HepG2 (cell line): ENCODE data around the gene ITIH3. TPM values are rescaled to one million over a fixed set of nuclear protein-coding genes. Genes with fewer than 3 reads are reported as not detected.

Experiments
- ATRX ChIP-seq: sonication (generic); formaldehyde crosslinking; IDR thresholded peaks from 2 replicates; pipeline ENCODE4 v1.4.0; 2020; ENCODE audit warnings: missing genetic modification reagents, borderline replicate concordance
- FOXC1 ChIP-seq: sonication (generic); formaldehyde crosslinking; IDR thresholded peaks from 2 replicates; pipeline ENCODE4 v1.8.0; 2022; ENCODE audit warnings: mild to moderate bottlenecking, missing genetic modification reagents, borderline replicate concordance
- FOXK1 ChIP-seq: sonication (generic); formaldehyde crosslinking; IDR thresholded peaks from 2 replicates; pipeline ENCODE4 v1.4.0; 2020; ENCODE audit warnings: low read depth, missing genetic modification reagents, borderline replicate concordance
- ISL2 ChIP-seq: sonication (generic); formaldehyde crosslinking; IDR thresholded peaks from 2 replicates; pipeline ENCODE4 v1.5.0; 2020; ENCODE audit warnings: missing genetic modification reagents
- MBNL3 ChIP-seq: fragments of 250-450 bp; sonication (Bioruptor Pico); conservative IDR thresholded peaks from 2 replicates; pipeline ENCODE4 v1.8.0; 2022; ENCODE audit warnings: mild to moderate bottlenecking, inconsistent platforms
- RAD51 ChIP-seq: fragments of 450-650 bp; IDR thresholded peaks from 2 replicates; pipeline ENCODE4 v1.6.1; 2016; ENCODE audit warnings: borderline replicate concordance
- SALL2 ChIP-seq: sonication (generic); formaldehyde crosslinking; IDR thresholded peaks from 2 replicates; pipeline ENCODE4 v1.8.1; 2023; ENCODE audit warnings: mild to moderate bottlenecking, missing genetic modification reagents, inconsistent platforms
- TCF7 ChIP-seq: sonication (generic); IDR thresholded peaks from 2 replicates; pipeline ENCODE4 v1.6.1; 2016; ENCODE audit warnings: antibody characterized with exemption, low read depth
- ZC3H4 ChIP-seq: sonication (generic); formaldehyde crosslinking; IDR thresholded peaks from 2 replicates; pipeline ENCODE4 v1.4.0; 2020; ENCODE audit warnings: missing genetic modification reagents, borderline replicate concordance
- ZNF12 ChIP-seq: sonication (generic); formaldehyde crosslinking; IDR thresholded peaks from 2 replicates; pipeline ENCODE4 v1.5.0; 2020; ENCODE audit warnings: missing genetic modification reagents
- ZNF180 ChIP-seq: sonication (generic); formaldehyde crosslinking; IDR thresholded peaks from 2 replicates; pipeline ENCODE4 v1.4.0; 2020; ENCODE audit warnings: low read depth, missing genetic modification reagents, borderline replicate concordance
- ZNF20 ChIP-seq: sonication (generic); formaldehyde crosslinking; IDR thresholded peaks from 2 replicates; pipeline ENCODE4 v1.4.0; 2020; ENCODE audit warnings: mild to moderate bottlenecking, moderate library complexity, missing genetic modification reagents
- ZNF644 ChIP-seq: IDR thresholded peaks from 2 replicates; pipeline ENCODE4 v1.6.1; 2016; ENCODE audit warnings: low read depth
- polyA plus RNA-seq, 8 experiments: library from polyadenylated mRNA; depleted of rRNA in 3 of 8; stranded (reverse) in 7 of 8; unstranded in 1 of 8; fragments of >200 nt; fragmentation: Illumina TruSeq in 4 of 8; extraction: Trizol in 4 of 8; gene quantifications; 2 replicates each; pipeline versions ENCODE4 v1.2.1 to v1.2.3, GENCODE V29; 2011 to 2016; ENCODE audit warnings: low read depth in 4 of 8, missing spikeins in 1 of 8, mixed read lengths in 1 of 8; ENCODE audit not compliant: insufficient read depth in 1 of 8
- total RNA-seq, 5 experiments: library from RNA; depleted of rRNA; stranded (reverse); fragments of >200 nt; fragmentation: Illumina TruSeq; extraction: Trizol; gene quantifications; 2 replicates each; pipeline ENCODE4 v1.2.3, GENCODE V29; 2016; ENCODE audit warnings: low read depth in 1 of 5
- TF ChIP-seq, protein P1 (sequence below): sonication (generic); formaldehyde crosslinking; IDR thresholded peaks from one replicate; pipeline ENCODE4 v1.5.1; 2020; ENCODE audit warnings: mild to moderate bottlenecking, missing genetic modification reagents; ENCODE audit errors: not compliant biosample characterization
- TF ChIP-seq, protein P2 (sequence below): sonication (generic); formaldehyde crosslinking; IDR thresholded peaks from 2 replicates; pipeline ENCODE4 v1.8.0; 2023; ENCODE audit warnings: mild to moderate bottlenecking, missing genetic modification reagents
- TF ChIP-seq, protein P3 (sequence below): sonication (generic); formaldehyde crosslinking; IDR thresholded peaks from 2 replicates; pipeline ENCODE4; 2020; ENCODE audit warnings: missing genetic modification reagents, mild to moderate bottlenecking, borderline replicate concordance

ITIH3 gene
- total and polyA plus RNA-seq, 2 of the 13 experiments (the other 11 are each of a cell fraction or from before 2014, with no cell fraction given) = 105 to 632 TPM

DNA sequence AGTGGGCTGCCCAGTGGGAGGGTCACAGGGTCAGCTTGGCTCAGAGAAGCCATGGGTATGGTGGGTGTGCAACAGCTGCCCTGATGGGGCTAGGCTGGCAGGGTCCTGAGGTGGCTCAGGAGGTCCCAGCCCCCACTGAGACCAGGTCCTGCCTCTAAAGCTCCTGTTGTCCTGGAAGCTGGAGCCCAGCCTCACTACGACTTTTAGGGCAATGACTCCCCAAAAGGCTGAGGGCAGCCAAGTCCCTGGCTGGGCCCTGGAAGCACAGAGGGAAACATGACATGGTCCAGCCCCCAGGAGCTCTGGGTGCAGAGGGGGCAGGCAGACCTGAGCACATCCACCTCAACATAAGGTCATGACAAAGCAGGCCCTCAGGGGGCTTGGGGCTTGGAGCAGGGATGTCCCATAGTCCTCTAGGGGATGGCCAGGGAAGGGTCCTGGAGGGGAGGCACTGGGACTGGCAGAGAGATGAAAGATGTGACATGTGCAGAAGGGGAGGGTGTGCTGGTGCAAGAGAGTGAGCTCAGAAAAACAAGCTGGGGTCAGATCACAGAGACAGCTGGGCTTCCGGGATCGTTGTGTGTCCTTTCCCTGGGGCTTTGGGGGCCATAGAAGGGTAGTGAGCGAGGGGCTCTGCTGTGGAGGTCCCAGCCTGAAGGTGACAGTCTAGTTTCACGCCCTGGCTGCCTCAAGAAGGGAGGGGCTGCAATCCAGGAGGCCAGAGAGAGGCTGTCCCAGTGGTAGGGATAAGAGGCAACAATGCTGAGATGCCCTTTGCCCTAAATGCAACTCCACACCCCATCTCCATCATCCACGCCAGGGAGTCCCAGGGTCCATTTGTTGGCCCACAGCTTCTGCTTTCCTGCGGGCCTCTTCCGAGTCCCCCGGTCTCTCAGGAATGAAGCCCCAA, 639 bp upstream of the ITIH3 start (continued):
- TF ChIP-seq, protein P1, sequence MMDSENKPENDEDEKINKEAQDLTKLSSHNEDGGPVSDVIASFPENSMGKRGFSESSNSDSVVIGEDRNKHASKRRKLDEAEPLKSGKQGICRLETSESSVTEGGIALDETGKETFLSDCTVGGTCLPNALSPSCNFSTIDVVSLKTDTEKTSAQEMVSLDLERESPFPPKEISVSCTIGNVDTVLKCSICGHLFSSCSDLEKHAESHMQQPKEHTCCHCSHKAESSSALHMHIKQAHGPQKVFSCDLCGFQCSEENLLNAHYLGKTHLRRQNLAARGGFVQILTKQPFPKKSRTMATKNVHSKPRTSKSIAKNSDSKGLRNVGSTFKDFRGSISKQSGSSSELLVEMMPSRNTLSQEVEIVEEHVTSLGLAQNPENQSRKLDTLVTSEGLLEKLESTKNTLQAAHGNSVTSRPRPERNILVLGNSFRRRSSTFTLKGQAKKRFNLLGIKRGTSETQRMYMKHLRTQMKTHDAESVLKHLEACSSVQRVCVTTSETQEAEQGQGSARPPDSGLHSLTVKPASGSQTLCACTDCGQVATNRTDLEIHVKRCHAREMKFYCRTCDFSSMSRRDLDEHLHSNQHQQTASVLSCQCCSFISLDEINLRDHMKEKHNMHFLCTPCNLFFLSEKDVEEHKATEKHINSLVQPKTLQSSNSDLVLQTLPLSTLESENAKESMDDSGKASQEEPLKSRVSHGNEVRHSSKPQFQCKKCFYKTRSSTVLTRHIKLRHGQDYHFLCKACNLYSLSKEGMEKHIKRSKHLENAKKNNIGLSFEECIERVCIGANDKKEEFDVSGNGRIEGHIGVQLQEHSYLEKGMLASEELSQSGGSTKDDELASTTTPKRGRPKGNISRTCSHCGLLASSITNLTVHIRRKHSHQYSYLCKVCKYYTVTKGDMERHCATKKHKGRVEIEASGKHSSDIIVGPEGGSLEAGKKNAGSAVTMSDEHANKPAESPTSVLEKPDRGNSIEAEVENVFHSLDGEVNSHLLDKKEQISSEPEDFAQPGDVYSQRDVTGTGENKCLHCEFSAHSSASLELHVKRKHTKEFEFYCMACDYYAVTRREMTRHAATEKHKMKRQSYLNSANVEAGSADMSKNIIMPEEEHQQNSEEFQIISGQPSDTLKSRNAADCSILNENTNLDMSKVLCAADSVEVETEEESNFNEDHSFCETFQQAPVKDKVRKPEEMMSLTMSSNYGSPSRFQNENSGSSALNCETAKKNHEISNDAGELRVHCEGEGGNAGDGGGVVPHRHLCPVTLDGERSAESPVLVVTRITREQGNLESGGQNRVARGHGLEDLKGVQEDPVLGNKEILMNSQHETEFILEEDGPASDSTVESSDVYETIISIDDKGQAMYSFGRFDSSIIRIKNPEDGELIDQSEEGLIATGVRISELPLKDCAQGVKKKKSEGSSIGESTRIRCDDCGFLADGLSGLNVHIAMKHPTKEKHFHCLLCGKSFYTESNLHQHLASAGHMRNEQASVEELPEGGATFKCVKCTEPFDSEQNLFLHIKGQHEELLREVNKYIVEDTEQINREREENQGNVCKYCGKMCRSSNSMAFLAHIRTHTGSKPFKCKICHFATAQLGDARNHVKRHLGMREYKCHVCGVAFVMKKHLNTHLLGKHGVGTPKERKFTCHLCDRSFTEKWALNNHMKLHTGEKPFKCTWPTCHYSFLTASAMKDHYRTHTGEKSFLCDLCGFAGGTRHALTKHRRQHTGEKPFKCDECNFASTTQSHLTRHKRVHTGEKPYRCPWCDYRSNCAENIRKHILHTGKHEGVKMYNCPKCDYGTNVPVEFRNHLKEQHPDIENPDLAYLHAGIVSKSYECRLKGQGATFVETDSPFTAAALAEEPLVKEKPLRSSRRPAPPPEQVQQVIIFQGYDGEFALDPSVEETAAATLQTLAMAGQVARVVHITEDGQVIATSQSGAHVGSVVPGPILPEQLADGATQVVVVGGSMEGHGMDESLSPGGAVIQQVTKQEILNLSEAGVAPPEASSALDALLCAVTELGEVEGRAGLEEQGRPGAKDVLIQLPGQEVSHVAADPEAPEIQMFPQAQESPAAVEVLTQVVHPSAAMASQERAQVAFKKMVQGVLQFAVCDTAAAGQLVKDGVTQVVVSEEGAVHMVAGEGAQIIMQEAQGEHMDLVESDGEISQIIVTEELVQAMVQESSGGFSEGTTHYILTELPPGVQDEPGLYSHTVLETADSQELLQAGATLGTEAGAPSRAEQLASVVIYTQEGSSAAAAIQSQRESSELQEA (CRISPR knock-in tag) = no peak
- TF ChIP-seq ATRX (CRISPR knock-in tag) (no peak), MBNL3 (CRISPR knock-in tag) (no peak), ISL2 (CRISPR knock-in tag) (no peak), ZC3H4 (CRISPR knock-in tag) (no peak), FOXC1 (CRISPR knock-in tag) (no peak), RAD51 (no peak), TCF7 (no peak), SALL2 (CRISPR knock-in tag) (no peak), ZNF12 (CRISPR knock-in tag) (no peak), ZNF644 (CRISPR knock-in tag) (no peak), ZNF180 (no peak), ZNF20 (CRISPR knock-in tag) (no peak), FOXK1 (CRISPR knock-in tag) (no peak)
- TF ChIP-seq, protein P2, sequence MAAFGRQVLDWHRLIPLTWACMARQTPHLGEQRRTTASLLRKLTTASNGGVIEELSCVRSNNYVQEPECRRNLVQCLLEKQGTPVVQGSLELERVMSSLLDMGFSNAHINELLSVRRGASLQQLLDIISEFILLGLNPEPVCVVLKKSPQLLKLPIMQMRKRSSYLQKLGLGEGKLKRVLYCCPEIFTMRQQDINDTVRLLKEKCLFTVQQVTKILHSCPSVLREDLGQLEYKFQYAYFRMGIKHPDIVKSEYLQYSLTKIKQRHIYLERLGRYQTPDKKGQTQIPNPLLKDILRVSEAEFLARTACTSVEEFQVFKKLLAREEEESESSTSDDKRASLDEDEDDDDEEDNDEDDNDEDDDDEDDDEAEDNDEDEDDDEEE (CRISPR knock-in tag) = no peak
- TF ChIP-seq, protein P3, sequence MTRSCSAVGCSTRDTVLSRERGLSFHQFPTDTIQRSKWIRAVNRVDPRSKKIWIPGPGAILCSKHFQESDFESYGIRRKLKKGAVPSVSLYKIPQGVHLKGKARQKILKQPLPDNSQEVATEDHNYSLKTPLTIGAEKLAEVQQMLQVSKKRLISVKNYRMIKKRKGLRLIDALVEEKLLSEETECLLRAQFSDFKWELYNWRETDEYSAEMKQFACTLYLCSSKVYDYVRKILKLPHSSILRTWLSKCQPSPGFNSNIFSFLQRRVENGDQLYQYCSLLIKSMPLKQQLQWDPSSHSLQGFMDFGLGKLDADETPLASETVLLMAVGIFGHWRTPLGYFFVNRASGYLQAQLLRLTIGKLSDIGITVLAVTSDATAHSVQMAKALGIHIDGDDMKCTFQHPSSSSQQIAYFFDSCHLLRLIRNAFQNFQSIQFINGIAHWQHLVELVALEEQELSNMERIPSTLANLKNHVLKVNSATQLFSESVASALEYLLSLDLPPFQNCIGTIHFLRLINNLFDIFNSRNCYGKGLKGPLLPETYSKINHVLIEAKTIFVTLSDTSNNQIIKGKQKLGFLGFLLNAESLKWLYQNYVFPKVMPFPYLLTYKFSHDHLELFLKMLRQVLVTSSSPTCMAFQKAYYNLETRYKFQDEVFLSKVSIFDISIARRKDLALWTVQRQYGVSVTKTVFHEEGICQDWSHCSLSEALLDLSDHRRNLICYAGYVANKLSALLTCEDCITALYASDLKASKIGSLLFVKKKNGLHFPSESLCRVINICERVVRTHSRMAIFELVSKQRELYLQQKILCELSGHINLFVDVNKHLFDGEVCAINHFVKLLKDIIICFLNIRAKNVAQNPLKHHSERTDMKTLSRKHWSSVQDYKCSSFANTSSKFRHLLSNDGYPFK (CRISPR knock-in tag) = 0 out of 2 replicates have a peak, but pooled peaks have one; percentile 0
